Pancreas (tissue), 10 donors: Measurements from ENCODE around the gene HIPK2. TPM values are rescaled to one million over a fixed set of nuclear protein-coding genes. Genes with fewer than 3 reads are reported as not detected.
A peak's percentile ranks its signal among the peaks of the same experiment; 100 is the strongest.

Experiments used
- ATAC-seq, 4 donors: fragments of 200-7000 bp; cut with Tn5 transposase; one replicate each; pipeline versions ENCODE4 v1.8.0 to v1.9.1; 2020; ENCODE audit warnings: mild to moderate bottlenecking in 4 of 4, moderate library complexity in 4 of 4
- DNase-seq, 6 donors: peaks; one replicate each; pipeline ENCODE4 v3.0.0-alpha.2; 2020
- FAIRE-seq: peaks from 2 replicates; lab custom pipeline; 2012; peaks lifted over from hg19 to GRCh38; lab: Jason Lieb, UNC
- H3K27ac ChIP-seq, 4 donors: fragments of 200-600 bp; sonication (generic); 1 replicate in 3 of 4; 2 replicates in 1 of 4; pipeline versions ENCODE4 v1.5.0 to v1.8.0; 2020
- H3K27me3 ChIP-seq, 4 donors: fragments of 200-600 bp; one replicate each; pipeline ENCODE4 v1.8.0; 2021
- H3K36me3 ChIP-seq, 3 donors: fragments of 200-600 bp; sonication (generic) in 1 of 3; one replicate each; pipeline versions ENCODE4 v1.5.0 to v1.8.0; 2020 to 2021
- H3K4me1 ChIP-seq, 3 donors: fragments of 200-600 bp; one replicate each; pipeline ENCODE4 v1.8.0; 2021
- H3K4me3 ChIP-seq, 4 donors: fragments of 200-600 bp; sonication (generic) in 2 of 4; one replicate each; pipeline versions ENCODE4 v1.5.0 to v1.8.0; 2020 to 2021
- H3K9me3 ChIP-seq, 4 donors: fragments of 200-600 bp; one replicate each; pipeline ENCODE4 v1.8.0; 2021
- CTCF ChIP-seq, 4 donors: fragments of 200-600 bp; sonication (generic) in 3 of 4; IDR thresholded peaks; one replicate each; pipeline versions ENCODE4 v1.5.0 to v1.8.0; 2021; ENCODE audit warnings: antibody characterized with exemption in 4 of 4
- WGBS, 2 donors: extraction: QIAGEN DNeasy Blood & Tissue Kit; methylation state at CpG; one replicate each; pipeline ENCODE4 v1.1.7; 2013; 5-methylcytosine and 5-hydroxymethylcytosine counted together
- intact Hi-C, 3 donors: fragments of 100-400 bp; cut with DNase I; formaldehyde crosslinking; loops; one replicate each; pipeline versions ENCODE4 v1.11.1 to v1.14.2; 2022
- polyA plus RNA-seq, 2 donors: library from polyadenylated mRNA; stranded (reverse); fragments of 200-250 nt; gene quantifications; one replicate each; pipeline ENCODE4 v1.2.3, GENCODE V29; 2013
- total RNA-seq, 6 donors: library from RNA; stranded (reverse); fragmentation: NEBNext Ultra II Directional in 4 of 6; extraction: Animal tissue kit (Norgen Biotek cat#: 25700) in 4 of 6; gene quantifications; one replicate each; pipeline versions ENCODE4 v1.2.1 to v1.2.4, GENCODE V29; 2021 to 2023
- donor health status: healthy with polysubstance abuse.
- donor health status: DM: no; HTN: no; CAD: no; lungs with moderate emphysema.
- donor health status: DM: no; HTN: no; CAD: no.
- donor health status: control.
- donor health status: control.
- donor health status: Bipolar disorder and iron deficiency.
- donor health status: DM: yes; HTN: yes; CAD: no.
- donor health status: DM: no; HTN: no; CAD: no.
- donor health status: DM: no; HTN: no; CAD: no.
- donor health status: DM: yes; HTN: yes; CAD: no.

The HIPK2 gene
- total and polyA plus RNA-seq, 8 donors, result 6.7 to 49.0 (median 24.7) TPM

GRCh38 chr7:139666501-139666900 is 111.3 kb downstream of the HIPK2 start:
- Histone ChIP-seq H3K4me1 (peaks cover 3 to 23% (median 7%) of the 10 kb centered on the region in 3 donors), H3K36me3 (no peaks in the 10 kb centered on the region), H3K27ac (no peak overlapping the region), H3K4me3 (no peak overlapping the region), H3K9me3 (no peaks in the 10 kb centered on the region), H3K27me3 (no peaks in the 10 kb centered on the region)
- DNase-seq (no peak), FAIRE-seq (no peak), ATAC-seq (no peak)
- 96 to 98% methylated on average over 5 of the region's 5 CpGs for WGBS, 2 donors
- intact Hi-C loops, result no loop called here
- TF ChIP-seq CTCF (IDR thresholded peaks at IDR 0.05), result no peak

- Histone ChIP-seq H3K27ac (no peak overlapping the region), H3K36me3 (no peaks in the 10 kb centered on the region), H3K4me1 (peaks cover 20 to 41% (median 28%) of the 10 kb centered on the region in 3 donors), H3K4me3 (no peak overlapping the region), H3K9me3 (no peaks in the 10 kb centered on the region), H3K27me3 (no peaks in the 10 kb centered on the region)
- DNase-seq (no peak), ATAC-seq (no peak), FAIRE-seq (no peak)
- intact Hi-C loops, result no loop called here
- WGBS, 2 donors, result 90 to 93% methylated on average over 6 of the region's 6 CpGs
- TF ChIP-seq CTCF (IDR thresholded peaks at IDR 0.05), result no peak
Measured at GRCh38 chr7:139664434-139664833, 113.4 kb downstream of the HIPK2 start.

- no peaks in the 10 kb centered on the region for H3K9me3 ChIP-seq
- DNase-seq, result no peak
- FAIRE-seq, result no peak
- ATAC-seq, result no peak
- H3K4me3 ChIP-seq, result no peak overlapping the region
- no peaks in the 10 kb centered on the region for H3K27me3 ChIP-seq
- H3K27ac ChIP-seq, result no peak overlapping the region
- H3K4me1 ChIP-seq, result peaks cover 27 to 48% (median 35%) of the 10 kb centered on the region in 3 donors
- TF ChIP-seq CTCF (IDR thresholded peaks at IDR 0.05), result no peak
- WGBS, 2 donors, result 81 to 82% methylated on average over 11 of the region's 11 CpGs
- H3K36me3 ChIP-seq, result no peaks in the 10 kb centered on the region
- intact Hi-C loops, result no loop called here
Measured at GRCh38 chr7:139663608-139664177, 114.1 kb downstream of the HIPK2 start.

GRCh38 chr7:139661903-139662302 is 115.9 kb downstream of the HIPK2 start:
- no peak for TF ChIP-seq CTCF (IDR thresholded peaks at IDR 0.05)
- Histone ChIP-seq H3K36me3 (no peaks in the 10 kb centered on the region), H3K4me3 (no peak overlapping the region), H3K27me3 (no peaks in the 10 kb centered on the region), H3K27ac (peak overlapping the region in 2 of 4 donors; percentile 29 to 84), H3K9me3 (no peaks in the 10 kb centered on the region), H3K4me1 (peaks cover 31 to 61% (median 46%) of the 10 kb centered on the region in 3 donors)
- 79% methylated on average over 3 of the region's 3 CpGs for WGBS, 2 donors
- FAIRE-seq (no peak), DNase-seq (no peak), ATAC-seq (no peak)
- intact Hi-C loops, result no loop called here

- FAIRE-seq, result no peak
- intact Hi-C loops, result no loop called here
Measured at GRCh38 chr7:139661043-139661440, 116.8 kb downstream of the HIPK2 start.

More at GRCh38 chr7:139661043-139661440, 116.8 kb downstream of the HIPK2 start:
- Histone ChIP-seq H3K4me3 (no peak overlapping the region), H3K27me3 (no peaks in the 10 kb centered on the region), H3K36me3 (no peaks in the 10 kb centered on the region), H3K4me1 (peaks cover 31 to 61% (median 46%) of the 10 kb centered on the region in 3 donors), H3K9me3 (no peaks in the 10 kb centered on the region), H3K27ac (peak overlapping the region in 3 of 4 donors; percentile 18 to 88 (median 84))
- TF ChIP-seq CTCF (IDR thresholded peaks at IDR 0.05), result no peak
- 64 to 65% methylated on average over 2 of the region's 2 CpGs for WGBS, 2 donors
- DNase-seq, result no peak
- ATAC-seq, result peak in 3 of 4 donors; percentile 3 to 8 (median 5)
